H7 (cell line): ENCODE measurements around the gene LASP1NB.
A peak's percentile ranks its signal among the peaks of the same experiment; 100 is the strongest.

Source experiments
- DNase-seq: peaks from one replicate; pipeline ENCODE4 v3.0.0; 2012
- H3K27me3 ChIP-seq: 2 replicates; pipeline ENCODE4 v1.6.0; 2011; ENCODE audit warnings: mild to moderate bottlenecking, low read length; ENCODE audit not compliant: control insufficient read depth, insufficient read depth
- H3K36me3 ChIP-seq: replicated peaks from 2 replicates; pipeline ENCODE4 v1.5.1; 2011; ENCODE audit warnings: low read length; ENCODE audit not compliant: control insufficient read depth, insufficient read depth
- H3K4me3 ChIP-seq: 2 replicates; pipeline ENCODE4 v1.5.1; 2011; ENCODE audit warnings: low read depth, mild to moderate bottlenecking, control low read depth, low read length, moderate library complexity; ENCODE audit not compliant: insufficient read depth

LASP1NB gene

DNA sequence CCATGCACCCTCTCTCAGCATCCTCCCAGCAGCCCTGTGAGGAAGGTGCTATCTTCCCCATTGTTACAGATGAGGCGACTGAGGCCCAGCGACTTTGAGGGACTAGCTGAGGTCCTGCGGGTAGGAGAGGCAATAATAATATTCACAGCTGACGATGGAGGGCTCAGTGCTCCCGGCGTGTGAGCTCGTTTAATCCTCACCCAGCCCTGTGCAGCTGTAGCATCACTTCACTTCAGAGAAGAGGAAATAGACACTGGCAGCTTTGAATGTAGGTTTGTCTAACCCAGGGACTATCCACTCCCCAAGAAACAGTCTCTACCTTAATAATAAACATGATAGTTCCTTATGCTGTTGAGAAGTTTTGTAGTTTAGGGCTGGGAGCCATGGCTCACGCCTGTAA lies 34.0 kb upstream of the LASP1NB start:
- Histone ChIP-seq H3K27me3 (no peaks in the 10 kb centered on the region), H3K36me3 (peaks cover 20% of the 10 kb centered on the region), H3K4me3 (no peak overlapping the region)
- DNase-seq: no peak

DNA sequence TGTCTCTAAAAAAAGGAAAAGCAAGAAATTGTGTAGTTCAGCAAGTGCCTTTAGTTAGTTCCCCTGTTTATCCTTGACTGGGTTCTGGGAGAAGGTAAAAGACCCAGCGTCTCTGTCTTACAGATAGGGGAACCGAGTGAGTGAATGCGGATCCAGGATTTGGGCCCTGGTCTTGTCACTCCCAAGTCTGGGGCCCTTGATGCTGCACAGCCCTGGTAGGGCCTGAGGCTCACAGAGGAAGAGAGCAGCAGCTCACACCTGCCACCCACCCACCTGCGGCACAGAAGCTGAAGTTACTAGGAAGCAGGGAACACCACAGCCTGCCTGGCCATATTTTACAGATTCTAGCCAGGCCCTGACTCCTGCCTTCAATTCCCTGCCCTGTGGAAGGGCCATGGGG lies 33.3 kb upstream of the LASP1NB start:
- Histone ChIP-seq H3K27me3 (no peaks in the 10 kb centered on the region), H3K36me3 (peaks cover 20% of the 10 kb centered on the region), H3K4me3 (no peak overlapping the region)
- DNase-seq: no peak

DNA sequence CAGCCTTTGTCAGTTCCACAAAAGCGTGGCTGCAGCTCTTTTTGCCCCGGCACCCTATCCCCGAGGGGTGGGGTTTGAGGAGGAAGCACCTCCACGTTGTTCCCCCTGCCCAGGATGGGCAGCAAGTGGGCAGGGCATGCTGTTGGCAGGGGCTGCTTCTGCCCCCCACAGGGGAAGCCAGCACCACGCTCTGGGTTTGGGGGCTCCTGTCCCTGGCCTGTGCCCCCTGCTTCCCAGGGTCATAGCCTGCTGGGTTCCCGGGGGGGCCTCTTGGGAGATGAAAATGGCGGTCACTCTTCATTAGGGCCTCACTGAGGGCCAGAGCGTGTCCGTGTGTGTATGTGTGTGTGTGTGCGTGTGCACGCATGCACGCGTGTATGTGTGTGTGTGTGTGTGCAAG lies 32.8 kb upstream of the LASP1NB start:
- H3K27me3 ChIP-seq: no peaks in the 10 kb centered on the region
- DNase-seq: no peak
- no peak overlapping the region for H3K4me3 ChIP-seq
- H3K36me3 ChIP-seq: peaks cover 20% of the 10 kb centered on the region

DNA sequence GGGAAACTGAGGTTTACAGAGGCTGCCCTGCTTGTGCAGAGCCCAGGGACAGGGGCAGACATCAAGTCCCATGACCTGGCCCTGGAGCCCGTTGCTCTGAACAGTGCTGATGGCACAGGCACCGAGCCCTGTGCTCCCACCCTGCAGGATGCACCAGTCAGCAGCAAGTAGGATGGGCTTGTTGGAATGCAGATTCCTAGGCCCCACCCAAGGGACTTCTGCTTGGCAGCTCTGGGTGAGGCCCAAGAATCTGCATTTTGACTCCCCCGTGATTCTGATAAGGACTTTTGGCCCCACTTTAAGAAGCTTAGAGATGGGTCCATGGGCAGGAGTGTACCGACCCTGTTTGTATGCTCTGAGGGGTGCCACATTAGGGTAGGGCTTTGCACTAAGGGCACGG lies 32.3 kb upstream of the LASP1NB start:
- peaks cover 23% of the 10 kb centered on the region for H3K36me3 ChIP-seq
- DNase-seq: no peak
- no peak overlapping the region for H3K4me3 ChIP-seq
- no peaks in the 10 kb centered on the region for H3K27me3 ChIP-seq

DNA sequence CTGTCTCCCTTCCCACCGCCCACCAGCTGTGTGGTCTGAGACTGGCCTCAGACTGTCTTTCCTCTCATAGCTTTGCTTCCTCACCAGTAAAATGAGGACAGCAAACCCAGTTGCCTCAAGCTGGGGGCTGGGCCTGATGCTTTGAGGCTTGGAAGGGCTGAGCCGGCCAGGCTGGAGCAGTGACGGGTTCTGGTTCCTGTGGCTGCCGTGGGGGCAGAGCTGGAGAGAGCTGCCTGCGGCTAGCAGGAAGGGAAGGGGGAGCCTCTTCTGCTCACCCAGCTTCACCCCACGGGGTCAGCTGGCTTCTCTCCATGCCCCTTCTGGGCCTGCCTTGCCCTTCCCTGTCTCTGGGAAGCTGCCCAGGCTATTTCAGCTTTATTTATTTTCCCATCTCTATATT lies 31.8 kb upstream of the LASP1NB start:
- Histone ChIP-seq H3K36me3 (peaks cover 26% of the 10 kb centered on the region), H3K4me3 (no peak overlapping the region), H3K27me3 (no peaks in the 10 kb centered on the region)
- DNase-seq: no peak

DNA sequence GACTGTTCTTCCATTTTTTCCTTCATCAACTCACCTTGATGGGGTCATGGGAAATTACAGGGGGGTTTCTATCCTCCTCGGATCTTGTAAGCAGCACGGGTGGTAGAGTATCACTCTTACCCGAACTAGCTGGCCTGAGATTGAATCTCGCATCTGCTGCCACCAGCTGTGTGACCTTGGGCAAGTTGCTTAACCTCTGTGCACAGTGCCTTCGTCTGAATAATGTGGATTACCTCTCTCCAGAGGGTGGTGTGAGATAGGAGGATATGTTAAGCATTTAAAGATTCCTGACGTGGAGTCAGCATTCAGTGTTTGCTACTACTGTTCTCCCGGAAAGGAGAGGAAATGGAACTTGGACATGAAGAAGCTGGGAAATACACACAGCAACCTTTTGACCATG lies 31.1 kb upstream of the LASP1NB start:
- H3K27me3 ChIP-seq: no peaks in the 10 kb centered on the region
- DNase-seq: no peak
- no peak overlapping the region for H3K4me3 ChIP-seq
- peaks cover 26% of the 10 kb centered on the region for H3K36me3 ChIP-seq

DNA sequence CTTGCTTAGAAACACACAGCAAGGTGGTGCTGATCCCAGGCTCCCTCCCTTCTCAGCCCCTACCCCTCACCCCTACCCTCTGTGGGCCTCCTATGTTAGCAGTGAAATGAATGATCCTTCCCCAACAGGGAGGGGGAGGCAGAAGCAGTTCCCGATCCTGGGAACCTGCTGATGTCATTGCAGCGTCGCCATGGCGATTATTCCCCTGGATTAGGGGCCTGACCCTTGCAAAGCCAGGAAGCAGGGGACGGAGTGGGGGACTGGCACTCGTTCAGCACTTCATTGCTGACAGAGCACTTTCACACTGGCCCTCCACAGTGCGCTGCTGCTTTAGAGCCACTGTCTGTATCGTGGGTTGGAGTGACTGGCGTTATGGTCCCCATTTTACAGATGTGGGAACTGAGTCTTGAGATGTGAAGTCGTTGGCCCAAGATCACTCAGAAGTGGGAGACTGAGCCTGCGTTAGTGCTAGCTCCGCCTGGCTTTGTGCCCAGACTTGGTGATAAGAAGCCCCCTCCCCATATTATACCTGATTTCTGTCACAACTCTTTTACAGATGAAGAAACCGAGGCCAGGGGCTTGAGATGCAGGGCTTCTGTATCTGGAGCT lies 29.0 kb upstream of the LASP1NB start:
- peak; percentile 83 for DNase-seq
- no peak overlapping the region for H3K4me3 ChIP-seq
- peaks cover 24% of the 10 kb centered on the region for H3K36me3 ChIP-seq
- H3K27me3 ChIP-seq: no peaks in the 10 kb centered on the region

DNA sequence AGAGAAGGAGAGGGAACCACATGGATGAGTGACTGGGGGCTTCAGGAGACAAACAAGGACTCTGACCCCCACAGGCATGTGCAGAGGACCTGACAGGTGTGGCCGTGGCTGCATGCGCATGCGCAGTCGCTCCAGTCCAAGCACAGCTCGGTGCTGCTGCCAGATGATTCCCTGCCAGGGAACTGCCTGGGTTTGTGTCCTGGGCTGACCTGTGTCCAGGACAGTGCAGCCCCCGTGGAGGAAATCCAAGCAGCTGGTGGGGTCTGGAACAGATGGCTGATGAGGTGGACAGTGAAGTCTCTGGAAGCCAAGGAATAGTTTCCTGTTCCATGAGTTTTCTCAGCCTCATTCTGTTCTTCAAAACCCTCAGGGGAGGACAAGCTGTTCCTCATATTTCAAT lies 28.2 kb upstream of the LASP1NB start:
- no peaks in the 10 kb centered on the region for H3K27me3 ChIP-seq
- peaks cover 21% of the 10 kb centered on the region for H3K36me3 ChIP-seq
- H3K4me3 ChIP-seq: no peak overlapping the region
- no peak for DNase-seq

DNA sequence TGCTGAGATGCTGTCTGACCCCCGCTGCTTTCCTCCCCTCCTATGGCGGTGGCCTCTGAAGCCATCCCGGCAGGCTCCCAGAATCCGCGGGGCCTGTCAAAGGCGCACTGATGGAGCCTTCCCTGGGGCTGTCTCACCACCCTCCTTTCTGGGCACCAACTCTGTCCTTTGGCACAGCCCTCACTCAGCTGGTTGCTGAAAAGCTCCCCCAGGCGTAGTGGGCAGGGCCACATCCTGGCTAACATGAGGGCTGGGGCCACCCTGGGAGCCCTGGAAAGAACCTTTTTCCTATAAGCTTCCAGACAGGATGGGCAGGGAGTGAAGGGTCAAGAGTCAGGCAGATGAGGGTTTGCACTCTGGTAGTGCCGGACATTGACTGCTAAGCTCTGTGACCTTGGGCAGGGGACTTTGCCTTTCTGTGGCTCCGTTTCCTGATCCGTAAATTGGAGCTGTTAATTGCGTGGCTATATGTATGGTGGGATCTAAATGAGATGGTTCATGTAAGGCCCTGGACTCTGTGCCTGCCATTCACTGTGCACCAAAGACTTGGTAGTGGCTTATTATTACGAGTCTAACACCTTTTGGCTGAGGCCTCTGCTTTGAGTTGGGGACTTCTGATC lies 27.6 kb upstream of the LASP1NB start:
- H3K27me3 ChIP-seq: no peaks in the 10 kb centered on the region
- no peak for DNase-seq
- no peak overlapping the region for H3K4me3 ChIP-seq
- H3K36me3 ChIP-seq: peaks cover 20% of the 10 kb centered on the region

DNA sequence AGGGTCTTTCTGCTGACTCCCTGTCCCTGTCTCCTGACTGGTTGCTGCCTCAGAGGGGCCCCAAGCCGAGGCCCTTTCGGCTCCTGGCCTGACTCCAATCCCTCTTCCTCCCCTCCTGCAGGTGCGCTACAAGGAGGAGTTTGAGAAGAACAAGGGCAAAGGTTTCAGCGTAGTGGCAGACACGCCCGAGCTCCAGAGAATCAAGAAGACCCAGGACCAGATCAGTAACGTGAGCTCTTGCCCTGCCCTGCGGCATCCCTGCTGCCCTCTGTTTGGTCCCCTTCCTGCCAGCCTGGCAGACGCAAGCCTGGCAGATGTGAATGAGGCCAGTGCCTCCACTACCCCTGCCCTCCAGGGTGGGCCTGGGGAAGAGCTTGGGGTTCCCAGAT lies 27.1 kb upstream of the LASP1NB start:
- Histone ChIP-seq H3K4me3 (no peak overlapping the region), H3K36me3 (peaks cover 22% of the 10 kb centered on the region), H3K27me3 (no peaks in the 10 kb centered on the region)
- no peak for DNase-seq

DNA sequence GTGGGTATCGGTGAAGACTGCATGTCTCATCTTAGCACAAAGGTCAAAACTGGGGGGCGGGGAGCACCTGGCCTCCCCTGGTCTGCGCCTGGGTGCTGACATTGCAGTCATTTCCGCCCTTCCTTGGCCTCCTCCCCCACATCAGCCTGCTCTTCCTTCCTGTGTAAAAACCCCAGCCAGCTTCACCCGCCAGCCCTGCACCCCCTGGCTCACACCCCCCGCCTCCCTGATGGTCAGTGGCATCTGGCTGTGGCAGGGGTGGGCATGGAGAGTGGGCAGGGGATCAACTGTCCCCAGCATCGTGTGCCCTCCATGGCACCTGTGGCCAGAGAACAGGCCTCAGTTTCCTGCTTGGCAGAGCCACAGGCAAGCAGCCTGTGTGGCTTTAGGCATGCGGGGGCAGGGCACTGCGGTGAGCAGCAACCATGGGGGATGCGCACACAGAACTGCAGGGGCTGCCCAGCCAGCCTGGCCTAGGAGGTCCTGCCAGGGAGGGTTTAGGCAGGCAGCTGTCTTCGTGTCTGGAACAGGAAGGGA lies 26.5 kb upstream of the LASP1NB start:
- DNase-seq: no peak
- H3K36me3 ChIP-seq: peaks cover 26% of the 10 kb centered on the region

DNA sequence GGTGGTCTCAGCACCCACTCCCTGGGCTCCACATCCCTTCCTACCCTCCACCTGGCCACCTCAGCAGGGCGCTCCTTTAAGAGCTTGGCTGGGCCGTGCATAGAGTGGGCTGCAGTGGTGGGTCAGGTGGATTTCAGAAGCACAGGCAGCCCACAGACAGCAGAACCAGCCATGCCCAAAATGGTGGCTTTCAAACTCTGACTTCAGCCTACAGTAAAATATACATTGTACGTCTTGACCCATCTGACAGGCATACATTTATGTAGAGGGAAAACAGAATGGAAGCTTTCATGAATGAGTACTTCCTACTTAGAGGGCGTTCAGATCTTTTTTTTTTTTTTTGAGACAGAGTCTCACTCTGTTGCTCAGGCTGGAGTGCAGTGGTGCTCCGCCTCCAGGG lies 26.0 kb upstream of the LASP1NB start:
- peaks cover 24% of the 10 kb centered on the region for H3K36me3 ChIP-seq
- no peak overlapping the region for H3K4me3 ChIP-seq
- DNase-seq: no peak
- H3K27me3 ChIP-seq: no peaks in the 10 kb centered on the region

More for the DNA sequence above, 26.5 kb upstream of the LASP1NB start:
- Histone ChIP-seq H3K4me3 (no peak overlapping the region), H3K27me3 (no peaks in the 10 kb centered on the region)

DNA sequence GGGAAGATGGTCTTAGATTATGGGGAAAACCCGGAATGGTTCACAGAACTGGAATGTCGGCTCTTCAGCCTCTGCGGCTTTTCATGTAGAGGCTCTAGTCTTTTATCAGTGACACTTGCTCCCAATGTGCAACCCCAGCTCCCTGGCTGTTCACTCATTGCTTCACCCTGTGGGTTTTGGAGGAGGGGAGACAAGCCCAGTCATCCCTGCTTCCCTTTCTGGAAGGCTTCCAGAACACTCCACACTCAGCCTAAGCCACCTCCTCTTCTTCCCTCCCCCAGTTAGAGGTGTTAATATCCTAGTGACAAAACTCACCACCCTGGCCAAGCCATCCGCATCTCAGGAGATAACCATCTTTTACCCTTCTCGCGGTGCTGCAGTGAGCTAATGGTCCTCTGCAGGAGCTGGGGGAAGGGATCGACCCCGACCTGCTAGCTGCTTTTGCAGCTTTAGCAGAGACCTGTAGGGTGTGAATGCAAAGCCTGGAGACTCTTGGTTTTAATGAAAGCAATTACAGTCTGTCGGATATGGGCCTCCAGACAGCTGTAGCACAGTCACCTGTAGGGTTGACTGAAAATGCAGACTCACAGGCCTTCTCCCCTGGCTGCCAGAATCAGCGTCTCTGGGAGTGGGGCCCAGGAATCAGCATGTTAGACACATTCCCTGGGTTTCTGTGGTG lies 24.3 kb upstream of the LASP1NB start:
- Histone ChIP-seq H3K27me3 (no peaks in the 10 kb centered on the region), H3K4me3 (no peak overlapping the region), H3K36me3 (peaks cover 23% of the 10 kb centered on the region)
- peak; percentile 64 for DNase-seq

DNA sequence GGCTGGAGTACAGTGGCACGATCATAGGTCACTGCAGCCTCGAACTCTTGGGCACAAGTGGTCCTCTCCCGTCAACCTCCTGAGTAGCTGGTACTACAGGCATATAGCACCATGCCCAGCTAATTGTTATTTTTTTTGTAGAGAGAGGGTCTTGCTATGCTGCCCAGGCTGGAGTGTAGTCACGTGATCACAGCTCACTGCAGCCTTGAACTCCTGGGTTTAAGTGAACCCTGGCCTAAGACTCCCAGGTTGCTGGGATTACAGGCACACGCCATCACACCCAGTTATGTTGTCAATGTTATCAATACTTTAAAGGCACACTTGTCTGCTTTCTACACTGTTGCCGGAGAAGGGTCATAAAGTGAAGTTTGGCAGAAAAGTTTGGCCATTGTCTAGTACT lies 22.0 kb upstream of the LASP1NB start:
- DNase-seq: no peak
- Histone ChIP-seq H3K36me3 (peaks cover 17% of the 10 kb centered on the region), H3K27me3 (no peaks in the 10 kb centered on the region), H3K4me3 (no peak overlapping the region)

DNA sequence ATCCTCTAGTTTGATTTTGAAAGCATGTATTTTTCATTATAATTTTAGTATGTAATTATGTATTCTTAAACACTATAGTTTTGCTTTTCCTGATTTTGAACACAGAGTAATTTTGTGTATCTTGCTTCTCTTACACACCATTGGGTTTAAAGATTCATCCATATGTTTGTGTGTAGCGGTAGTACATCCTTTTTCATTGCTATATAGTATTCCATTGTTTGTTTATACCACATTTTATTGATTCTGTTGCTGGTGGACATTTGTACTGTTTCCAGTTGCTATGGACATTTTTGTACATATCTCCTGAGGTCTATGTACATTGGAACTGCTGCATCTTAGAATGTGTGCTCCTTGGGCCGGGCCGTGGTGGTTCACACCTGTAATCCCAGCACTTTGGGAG lies 20.5 kb upstream of the LASP1NB start:
- DNase-seq: no peak
- H3K36me3 ChIP-seq: peaks cover 13% of the 10 kb centered on the region
- H3K4me3 ChIP-seq: no peak overlapping the region
- no peaks in the 10 kb centered on the region for H3K27me3 ChIP-seq
